HepG2 (cell line): ENCODE measurements around the gene SMYD5. TPM values are rescaled to one million over a fixed set of nuclear protein-coding genes. Genes with fewer than 3 reads are reported as not detected.

Experiments
- CBX2 ChIP-seq, 2 experiments: fragments of 200-600 bp in 1 of 2; sonication (generic); formaldehyde crosslinking in 1 of 2; IDR thresholded peaks; 2 replicates each; pipeline versions ENCODE4 v1.7.0 to v1.8.1; 2018 to 2022; ENCODE audit warnings: low read depth in 2 of 2, low read length in 1 of 2, mild to moderate bottlenecking in 1 of 2, missing genetic modification reagents in 1 of 2
- CREB1 ChIP-seq, 2 experiments: fragments of 450-650 bp in 1 of 2; IDR thresholded peaks; 2 replicates each; pipeline ENCODE4 v1.6.1; 2016 to 2017; ENCODE audit warnings: control low read depth in 1 of 2, mild to moderate bottlenecking in 1 of 2, missing compliant biosample characterization in 1 of 2, missing genetic modification characterization in 1 of 2
- GATAD1 ChIP-seq: IDR thresholded peaks from 2 replicates; pipeline ENCODE4 v1.6.1; 2016; ENCODE audit warnings: missing genetic modification reagents, missing compliant biosample characterization
- HNRNPK ChIP-seq: fragments of 200-400 bp; formaldehyde crosslinking; IDR thresholded peaks from 2 replicates; pipeline ENCODE4 v1.6.1; 2018; ENCODE audit warnings: low read length, low read depth, moderate library complexity, mild to moderate bottlenecking; ENCODE audit not compliant: poor library complexity, severe bottlenecking
- MEIS2 ChIP-seq: sonication (generic); formaldehyde crosslinking; IDR thresholded peaks from 2 replicates; pipeline ENCODE4 v1.9.0; 2021; ENCODE audit warnings: mild to moderate bottlenecking, missing genetic modification reagents
- MTF1 ChIP-seq: sonication (generic); formaldehyde crosslinking; IDR thresholded peaks from 2 replicates; pipeline ENCODE4 v1.5.0; 2020; ENCODE audit warnings: missing genetic modification reagents
- MXI1 ChIP-seq: IDR thresholded peaks from 3 replicates; pipeline ENCODE4 v1.6.1; 2012; ENCODE audit warnings: low read depth, low read length, inconsistent platforms, borderline replicate concordance
- NCOA2 ChIP-seq: sonication (generic); formaldehyde crosslinking; IDR thresholded peaks from 2 replicates; pipeline ENCODE4 v1.8.0; 2022; ENCODE audit warnings: inconsistent platforms
- RXRA ChIP-seq: sonication (generic); formaldehyde crosslinking; IDR thresholded peaks from 2 replicates; pipeline ENCODE4 v1.5.1; 2020; ENCODE audit warnings: missing genetic modification reagents
- SP1 ChIP-seq, 2 experiments: fragments of 450-650 bp in 1 of 2; sonication (generic) in 1 of 2; formaldehyde crosslinking in 1 of 2; IDR thresholded peaks; 2 replicates each; pipeline versions ENCODE4 v1.4.0 to v1.6.1; 2016 to 2020; ENCODE audit warnings: missing genetic modification reagents in 1 of 2
- ZBTB1 ChIP-seq: sonication (generic); formaldehyde crosslinking; IDR thresholded peaks from 2 replicates; pipeline ENCODE4 v1.4.0; 2020; ENCODE audit warnings: missing genetic modification reagents, borderline replicate concordance
- ZBTB39 ChIP-seq: sonication (generic); formaldehyde crosslinking; IDR thresholded peaks from 2 replicates; pipeline ENCODE4 v1.5.0; 2020; ENCODE audit warnings: missing genetic modification reagents
- ZNF160 ChIP-seq: sonication (generic); formaldehyde crosslinking; IDR thresholded peaks from 2 replicates; pipeline ENCODE4 v1.8.0; 2022; ENCODE audit warnings: mild to moderate bottlenecking, inconsistent platforms, missing genetic modification reagents
- ZNF253 ChIP-seq: sonication (generic); formaldehyde crosslinking; IDR thresholded peaks from 2 replicates; pipeline ENCODE4 v1.8.0; 2022; ENCODE audit warnings: mild to moderate bottlenecking, missing genetic modification reagents, borderline replicate concordance
- ZNF737 ChIP-seq: sonication (generic); formaldehyde crosslinking; IDR thresholded peaks from 2 replicates; pipeline ENCODE4 v1.5.0; 2020; ENCODE audit warnings: missing genetic modification reagents, mild to moderate bottlenecking, borderline replicate concordance
- ZNF777 ChIP-seq: sonication (generic); formaldehyde crosslinking; IDR thresholded peaks from 2 replicates; pipeline ENCODE4 v1.4.0; 2020; ENCODE audit warnings: missing genetic modification reagents
- ZNF841 ChIP-seq: sonication (generic); formaldehyde crosslinking; IDR thresholded peaks from 2 replicates; pipeline ENCODE4 v1.8.1; 2023; ENCODE audit warnings: missing genetic modification reagents, borderline replicate concordance
- polyA plus RNA-seq, 8 experiments: library from polyadenylated mRNA; depleted of rRNA in 3 of 8; stranded (reverse) in 7 of 8; unstranded in 1 of 8; fragments of >200 nt; fragmentation: Illumina TruSeq in 4 of 8; extraction: Trizol in 4 of 8; gene quantifications; 2 replicates each; pipeline versions ENCODE4 v1.2.1 to v1.2.3, GENCODE V29; 2011 to 2016; ENCODE audit warnings: low read depth in 4 of 8, missing spikeins in 1 of 8, mixed read lengths in 1 of 8; ENCODE audit not compliant: insufficient read depth in 1 of 8
- total RNA-seq, 5 experiments: library from RNA; depleted of rRNA; stranded (reverse); fragments of >200 nt; fragmentation: Illumina TruSeq; extraction: Trizol; gene quantifications; 2 replicates each; pipeline ENCODE4 v1.2.3, GENCODE V29; 2016; ENCODE audit warnings: low read depth in 1 of 5
- TF ChIP-seq, protein P1 (sequence below): sonication (generic); formaldehyde crosslinking; IDR thresholded peaks from 2 replicates; pipeline ENCODE4 v1.4.0; 2020; ENCODE audit warnings: missing genetic modification reagents, mild to moderate bottlenecking, borderline replicate concordance
- TF ChIP-seq, protein P2 (sequence below): IDR thresholded peaks from 2 replicates; pipeline ENCODE4 v1.6.1; 2016
- TF ChIP-seq, protein P3 (sequence below): sonication (generic); formaldehyde crosslinking; IDR thresholded peaks from 2 replicates; pipeline ENCODE4 v1.4.0; 2020; ENCODE audit warnings: missing genetic modification reagents

The SMYD5 gene
- total and polyA plus RNA-seq, 2 of the 13 experiments (the other 11 are each of a cell fraction or from before 2014, with no cell fraction given): 55.8 to 70.4 TPM

DNA sequence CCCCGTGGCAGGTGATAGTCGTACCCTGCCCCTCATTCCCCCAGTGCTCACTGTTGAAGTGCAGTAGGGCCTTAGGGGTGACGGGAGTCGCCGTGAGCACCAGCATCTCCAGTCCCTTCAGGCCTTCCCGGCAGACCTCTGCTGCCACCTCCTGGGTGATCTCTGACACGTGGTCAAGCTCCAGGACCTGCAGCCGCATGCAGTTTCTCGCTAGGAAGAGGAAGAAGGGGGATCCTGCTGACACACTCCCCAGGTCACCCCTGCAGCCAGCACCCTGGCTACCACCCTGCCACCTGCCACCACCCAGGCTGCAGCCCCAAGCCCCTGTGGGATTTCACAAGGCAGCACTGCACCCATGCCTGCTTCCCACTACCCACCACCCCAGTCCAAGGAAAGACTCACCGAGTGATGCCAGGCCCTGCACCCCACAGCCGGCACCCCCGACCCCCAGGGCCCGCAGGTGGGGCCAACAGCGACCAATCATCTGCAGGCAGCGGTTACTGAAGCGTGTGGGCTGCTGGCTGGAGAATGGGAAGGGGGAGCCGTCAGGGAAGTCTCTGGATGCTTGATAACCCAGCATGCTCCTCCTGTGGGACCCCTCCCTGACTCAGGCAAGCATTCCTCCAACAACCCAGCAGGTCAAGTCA lies 46.4 kb downstream of the SMYD5 start (continued):
- TF ChIP-seq, protein P1, sequence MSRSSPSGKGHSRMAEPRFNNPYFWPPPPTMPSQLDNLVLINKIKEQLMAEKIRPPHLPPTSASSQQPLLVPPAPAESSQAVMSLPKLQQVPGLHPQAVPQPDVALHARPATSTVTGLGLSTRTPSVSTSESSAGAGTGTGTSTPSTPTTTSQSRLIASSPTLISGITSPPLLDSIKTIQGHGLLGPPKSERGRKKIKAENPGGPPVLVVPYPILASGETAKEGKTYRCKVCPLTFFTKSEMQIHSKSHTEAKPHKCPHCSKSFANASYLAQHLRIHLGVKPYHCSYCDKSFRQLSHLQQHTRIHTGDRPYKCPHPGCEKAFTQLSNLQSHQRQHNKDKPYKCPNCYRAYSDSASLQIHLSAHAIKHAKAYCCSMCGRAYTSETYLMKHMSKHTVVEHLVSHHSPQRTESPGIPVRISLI (CRISPR knock-in tag): no peak
- TF ChIP-seq, protein P2, sequence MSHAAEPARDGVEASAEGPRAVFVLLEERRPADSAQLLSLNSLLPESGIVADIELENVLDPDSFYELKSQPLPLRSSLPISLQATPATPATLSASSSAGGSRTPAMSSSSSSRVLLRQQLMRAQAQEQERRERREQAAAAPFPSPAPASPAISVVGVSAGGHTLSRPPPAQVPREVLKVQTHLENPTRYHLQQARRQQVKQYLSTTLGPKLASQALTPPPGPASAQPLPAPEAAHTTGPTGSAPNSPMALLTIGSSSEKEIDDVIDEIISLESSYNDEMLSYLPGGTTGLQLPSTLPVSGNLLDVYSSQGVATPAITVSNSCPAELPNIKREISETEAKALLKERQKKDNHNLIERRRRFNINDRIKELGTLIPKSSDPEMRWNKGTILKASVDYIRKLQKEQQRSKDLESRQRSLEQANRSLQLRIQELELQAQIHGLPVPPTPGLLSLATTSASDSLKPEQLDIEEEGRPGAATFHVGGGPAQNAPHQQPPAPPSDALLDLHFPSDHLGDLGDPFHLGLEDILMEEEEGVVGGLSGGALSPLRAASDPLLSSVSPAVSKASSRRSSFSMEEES (CRISPR knock-in tag): 0 out of 2 replicates have a peak, but pooled peaks have one; percentile 55
- TF ChIP-seq ZBTB1 (CRISPR knock-in tag) (no peak), CREB1 (IDR thresholded peaks at IDR 0.05) (no peak), CREB1 (CRISPR knock-in tag; IDR thresholded peaks at IDR 0.05) (no peak), ZNF737 (CRISPR knock-in tag) (no peak), NCOA2 (CRISPR knock-in tag) (peak; percentile 22; the same call in 1 of the 2 replicates), ZNF253 (CRISPR knock-in tag) (no peak), CBX2 (IDR thresholded peaks at IDR 0.05; ENCODE audit: low read depth, low read length) (no peak), CBX2 (CRISPR knock-in tag; IDR thresholded peaks at IDR 0.05; ENCODE audit: low read depth) (no peak), MEIS2 (CRISPR knock-in tag) (no peak), MTF1 (CRISPR knock-in tag) (no peak), HNRNPK (no peak), ZBTB39 (CRISPR knock-in tag) (0 out of 2 replicates have a peak, but pooled peaks have one; percentile 66), ZNF841 (CRISPR knock-in tag) (no peak), SP1 (IDR thresholded peaks at IDR 0.05) (no peak), SP1 (CRISPR knock-in tag; IDR thresholded peaks at IDR 0.05) (0 out of 2 replicates have a peak, but pooled peaks have one; percentile 28), RXRA (CRISPR knock-in tag) (0 out of 2 replicates have a peak, but pooled peaks have one; percentile 29), ZNF777 (CRISPR knock-in tag) (0 out of 2 replicates have a peak, but pooled peaks have one; percentile 9), GATAD1 (CRISPR knock-in tag) (0 out of 2 replicates have a peak, but pooled peaks have one; percentile 26), ZNF160 (no peak), MXI1 (peak; percentile 63; the same call in 1 of the 3 replicates)
- TF ChIP-seq, protein P3, sequence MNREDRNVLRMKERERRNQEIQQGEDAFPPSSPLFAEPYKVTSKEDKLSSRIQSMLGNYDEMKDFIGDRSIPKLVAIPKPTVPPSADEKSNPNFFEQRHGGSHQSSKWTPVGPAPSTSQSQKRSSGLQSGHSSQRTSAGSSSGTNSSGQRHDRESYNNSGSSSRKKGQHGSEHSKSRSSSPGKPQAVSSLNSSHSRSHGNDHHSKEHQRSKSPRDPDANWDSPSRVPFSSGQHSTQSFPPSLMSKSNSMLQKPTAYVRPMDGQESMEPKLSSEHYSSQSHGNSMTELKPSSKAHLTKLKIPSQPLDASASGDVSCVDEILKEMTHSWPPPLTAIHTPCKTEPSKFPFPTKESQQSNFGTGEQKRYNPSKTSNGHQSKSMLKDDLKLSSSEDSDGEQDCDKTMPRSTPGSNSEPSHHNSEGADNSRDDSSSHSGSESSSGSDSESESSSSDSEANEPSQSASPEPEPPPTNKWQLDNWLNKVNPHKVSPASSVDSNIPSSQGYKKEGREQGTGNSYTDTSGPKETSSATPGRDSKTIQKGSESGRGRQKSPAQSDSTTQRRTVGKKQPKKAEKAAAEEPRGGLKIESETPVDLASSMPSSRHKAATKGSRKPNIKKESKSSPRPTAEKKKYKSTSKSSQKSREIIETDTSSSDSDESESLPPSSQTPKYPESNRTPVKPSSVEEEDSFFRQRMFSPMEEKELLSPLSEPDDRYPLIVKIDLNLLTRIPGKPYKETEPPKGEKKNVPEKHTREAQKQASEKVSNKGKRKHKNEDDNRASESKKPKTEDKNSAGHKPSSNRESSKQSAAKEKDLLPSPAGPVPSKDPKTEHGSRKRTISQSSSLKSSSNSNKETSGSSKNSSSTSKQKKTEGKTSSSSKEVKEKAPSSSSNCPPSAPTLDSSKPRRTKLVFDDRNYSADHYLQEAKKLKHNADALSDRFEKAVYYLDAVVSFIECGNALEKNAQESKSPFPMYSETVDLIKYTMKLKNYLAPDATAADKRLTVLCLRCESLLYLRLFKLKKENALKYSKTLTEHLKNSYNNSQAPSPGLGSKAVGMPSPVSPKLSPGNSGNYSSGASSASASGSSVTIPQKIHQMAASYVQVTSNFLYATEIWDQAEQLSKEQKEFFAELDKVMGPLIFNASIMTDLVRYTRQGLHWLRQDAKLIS (CRISPR knock-in tag): no peak
